Activated CD4-positive, alpha-beta T cell treated with anti-CD3 and anti-CD28 coated beads, Interleukin-2, amount 50 U/mL, for 48 hours (primary cell): ENCODE measurements around the gene ABCC3.
A peak's percentile ranks its signal among the peaks of the same experiment; 100 is the strongest.
"Not testable (repeated sequence)": the region's sequence is repeated elsewhere in the genome, so short reads cannot be mapped to it uniquely, and the experiment has no call there.

ENCODE experiments used
- DNase-seq, 2 experiments: peaks; one replicate each; pipeline ENCODE4 v3.0.0-alpha.2; 2020

The ABCC3 gene

GRCh38 chr17:50712641-50713040 is 78.0 kb downstream of the ABCC3 start:
- DNase-seq = no peak

GRCh38 chr17:50715471-50715870 is 80.8 kb downstream of the ABCC3 start:
- DNase-seq = no peak

GRCh38 chr17:50719144-50719923 is 84.7 kb downstream of the ABCC3 start, which contains the start of gene LUC7L3:
LUC7L3 (plus strand) TSS chr17:50719603; CDS start chr17:50719733, 130 bp downstream.
- peak; percentile 94 to 95 for DNase-seq

- DNase-seq = no peak
Measured at GRCh38 chr17:50719924-50720794, 85.5 kb downstream of the ABCC3 start.

- no peak for DNase-seq
Measured at GRCh38 chr17:50721194-50722010, 86.7 kb downstream of the ABCC3 start.

- DNase-seq = no peak
Measured at GRCh38 chr17:50722746-50723145, 88.1 kb downstream of the ABCC3 start.

GRCh38 chr17:50724622-50725021 is 89.9 kb downstream of the ABCC3 start:
- DNase-seq = not testable (repeated sequence)

- DNase-seq = no peak
Measured at GRCh38 chr17:50725769-50726655, 91.3 kb downstream of the ABCC3 start.

GRCh38 chr17:50728112-50728429 is 93.4 kb downstream of the ABCC3 start:
- no peak for DNase-seq

- no peak for DNase-seq
Measured at GRCh38 chr17:50728881-50729765, 94.4 kb downstream of the ABCC3 start.

- no peak for DNase-seq
Measured at GRCh38 chr17:50731575-50732460, 97.1 kb downstream of the ABCC3 start.

GRCh38 chr17:50735287-50735686 is 100.6 kb downstream of the ABCC3 start:
- DNase-seq = no peak

- peak in 1 of 2 experiments; percentile 30 for DNase-seq
Measured at GRCh38 chr17:50737118-50737698, 102.5 kb downstream of the ABCC3 start.

GRCh38 chr17:50739098-50739497 is 104.4 kb downstream of the ABCC3 start:
- DNase-seq = no peak
